GM23248 (cell line): ENCODE measurements around the gene BMAL2. TPM values are rescaled to one million over a fixed set of nuclear protein-coding genes. Genes with fewer than 3 reads are reported as not detected.

Experiments used
- DNase-seq: peaks from one replicate; pipeline ENCODE4 v3.0.0-alpha.2; 2015
- H2AFZ ChIP-seq: fragments of 200-600 bp; sonication (generic); 2 replicates; pipeline ENCODE4 v1.6.1; 2016; ENCODE audit warnings: antibody characterized with exemption
- H3F3A ChIP-seq: fragments of 200-600 bp; sonication (generic); 2 replicates; pipeline ENCODE4 v1.6.1; 2016; ENCODE audit warnings: mild to moderate bottlenecking, antibody characterized with exemption, mixed run types; ENCODE audit not compliant: insufficient read depth
- H3K27ac ChIP-seq: fragments of 200-600 bp; sonication (generic); 2 replicates; pipeline ENCODE4 v1.5.1; 2016; ENCODE audit warnings: mild to moderate bottlenecking
- H3K27me3 ChIP-seq: fragments of 200-600 bp; sonication (generic); replicated peaks from 2 replicates; pipeline ENCODE4 v1.6.1; 2016; ENCODE audit warnings: mild to moderate bottlenecking; ENCODE audit not compliant: insufficient read depth
- H3K36me3 ChIP-seq: fragments of 200-600 bp; sonication (generic); 2 replicates; pipeline ENCODE4 v1.6.1; 2016; ENCODE audit warnings: low read depth, mild to moderate bottlenecking
- H3K4me1 ChIP-seq: fragments of 200-600 bp; sonication (generic); 2 replicates; pipeline ENCODE4 v1.6.1; 2016; ENCODE audit warnings: mild to moderate bottlenecking; ENCODE audit not compliant: insufficient read depth
- H3K4me2 ChIP-seq: fragments of 200-600 bp; sonication (generic); one replicate; pipeline ENCODE4 v1.6.1; 2016; ENCODE audit warnings: mild to moderate bottlenecking; ENCODE audit not compliant: unreplicated experiment
- H3K4me3 ChIP-seq: fragments of 200-600 bp; sonication (generic); 2 replicates; pipeline ENCODE4 v1.5.1; 2016; ENCODE audit warnings: mild to moderate bottlenecking
- H3K79me2 ChIP-seq: fragments of 200-600 bp; sonication (generic); 2 replicates; pipeline ENCODE4 v1.6.1; 2016; ENCODE audit warnings: mild to moderate bottlenecking; ENCODE audit not compliant: insufficient read depth
- H3K9ac ChIP-seq: fragments of 200-600 bp; sonication (generic); 2 replicates; pipeline ENCODE4 v1.6.1; 2016; ENCODE audit warnings: mild to moderate bottlenecking
- H3K9me2 ChIP-seq: fragments of 200-600 bp; sonication (generic); 2 replicates; pipeline ENCODE4 v1.6.1; 2016; ENCODE audit warnings: mixed run types, mild to moderate bottlenecking, moderate library complexity; ENCODE audit not compliant: insufficient read depth
- H3K9me3 ChIP-seq: fragments of 200-600 bp; sonication (generic); one replicate; pipeline ENCODE4 v1.6.1; 2017; ENCODE audit warnings: low read depth
- H4K20me1 ChIP-seq: fragments of 200-600 bp; sonication (generic); 2 replicates; pipeline ENCODE4 v1.6.0; 2016; ENCODE audit not compliant: insufficient read depth
- EZH2 ChIP-seq: fragments of 200-600 bp; sonication (generic); IDR thresholded peaks from 2 replicates; pipeline ENCODE4 v1.6.1; 2018; ENCODE audit warnings: antibody characterized with exemption, mild to moderate bottlenecking; ENCODE audit not compliant: insufficient read depth, poor library complexity, severe bottlenecking
- EZH2phosphoT487 ChIP-seq: fragments of 200-600 bp; sonication (generic); IDR thresholded peaks from 2 replicates; pipeline ENCODE4 v1.6.1; 2018; ENCODE audit warnings: antibody characterized with exemption, moderate library complexity, mild to moderate bottlenecking, low read depth; ENCODE audit not compliant: insufficient read depth
- WGBS, 2 experiments: methylation state at CpG; one replicate each; pipeline ENCODE4 v1.1.6; 2015 to 2017; ENCODE audit warnings: low lambda C conversion rate in 2 of 2, low coverage in 1 of 2; ENCODE audit errors: missing lambda C conversion rate in 2 of 2; 5-methylcytosine and 5-hydroxymethylcytosine counted together
- in situ Hi-C: fragments of 300-500 bp; cut with MboI; formaldehyde crosslinking; loops from 2 replicates; pipeline ENCODE4 v1.15.0; 2020
- polyA plus RNA-seq: library from polyadenylated mRNA; unstranded; fragments of >200 nt; fragmentation: Nextera tagmentation; extraction: Ambion mirVana; gene quantifications from 2 replicates; pipeline ENCODE4 v1.2.1, GENCODE V29; 2016
- total RNA-seq: library from RNA; depleted of rRNA; stranded (reverse); fragments of >200 nt; shearing (Covaris generic); gene quantifications from 2 replicates; pipeline ENCODE4 v1.2.3, GENCODE V29; 2014

BMAL2 gene
- total and polyA plus RNA-seq, 2 experiments from 2014 or later, result 14.9 to 27.3 TPM

DNA sequence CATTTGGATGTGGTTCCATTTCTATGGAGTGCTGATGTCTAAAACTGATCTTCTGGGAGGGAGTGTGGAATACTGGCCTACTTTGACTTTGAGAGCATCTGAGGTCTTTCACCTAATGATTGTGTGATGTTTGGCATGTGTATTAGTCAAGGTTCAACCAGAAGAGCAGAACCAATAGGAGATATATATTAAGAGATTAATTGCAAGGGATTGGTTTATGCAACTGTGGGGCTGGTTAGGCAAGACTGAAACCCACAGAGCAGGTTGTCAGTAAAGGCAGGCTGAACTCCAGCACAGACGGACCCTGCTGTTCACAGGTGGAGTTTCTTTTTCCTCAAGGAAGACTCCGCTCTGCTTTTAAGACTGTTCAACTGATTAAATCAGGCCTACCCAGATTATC, 11.6 kb downstream of the BMAL2 start:
- Histone ChIP-seq H3K27me3 (no peaks in the 10 kb centered on the region), H3K9me3 (no peaks in the 10 kb centered on the region), H3K4me1 (peaks cover 47% of the 10 kb centered on the region), H3F3A (peaks cover 46% of the 10 kb centered on the region), H3K27ac (peak overlapping the region; percentile 95), H2AFZ (no peak overlapping the region), H3K79me2 (peaks cover 82% of the 10 kb centered on the region), H3K36me3 (no peaks in the 10 kb centered on the region), H3K9ac (peak overlapping the region; percentile 67), H3K9me2 (no peaks in the 10 kb centered on the region), H3K4me2 (peak overlapping the region; percentile 71), H4K20me1 (no peaks in the 10 kb centered on the region), H3K4me3 (peak overlapping the region; percentile 35; the same call in 1 of the 2 replicates)
- 90 to 97% methylated on average over 2 of the region's 2 CpGs for WGBS, 2 experiments
- peak; percentile 10 for DNase-seq
- TF ChIP-seq EZH2, result no peak
- no peak for TF ChIP-seq EZH2phosphoT487
- in situ Hi-C loops, result no loop called here

GRCh38 chr12:27344760-27345159, 12.1 kb downstream of the BMAL2 start:
- peak; percentile 15 for DNase-seq
- H3F3A ChIP-seq, result peaks cover 46% of the 10 kb centered on the region
- H4K20me1 ChIP-seq, result no peaks in the 10 kb centered on the region
- H3K9ac ChIP-seq, result no peak overlapping the region
- no peaks in the 10 kb centered on the region for H3K36me3 ChIP-seq
- no peak overlapping the region for H2AFZ ChIP-seq
- TF ChIP-seq EZH2phosphoT487 (no peak), EZH2 (no peak)
- in situ Hi-C loops, result no loop called here
- 82 to 86% methylated on average over 3 of the region's 3 CpGs for WGBS, 2 experiments
- H3K9me3 ChIP-seq, result no peaks in the 10 kb centered on the region
- no peaks in the 10 kb centered on the region for H3K27me3 ChIP-seq
- peaks cover 47% of the 10 kb centered on the region for H3K4me1 ChIP-seq
- H3K79me2 ChIP-seq, result peaks cover 82% of the 10 kb centered on the region
- H3K4me3 ChIP-seq, result no peak overlapping the region
- H3K27ac ChIP-seq, result peak overlapping the region; percentile 95
- H3K9me2 ChIP-seq, result no peaks in the 10 kb centered on the region
- no peak overlapping the region for H3K4me2 ChIP-seq

- Histone ChIP-seq H3K27ac (peak overlapping the region; percentile 95), H3K79me2 (peaks cover 81% of the 10 kb centered on the region)
- in situ Hi-C loops, result no loop called here
Observed at GRCh38 chr12:27345376-27345775, 12.7 kb downstream of the BMAL2 start.

DNA sequence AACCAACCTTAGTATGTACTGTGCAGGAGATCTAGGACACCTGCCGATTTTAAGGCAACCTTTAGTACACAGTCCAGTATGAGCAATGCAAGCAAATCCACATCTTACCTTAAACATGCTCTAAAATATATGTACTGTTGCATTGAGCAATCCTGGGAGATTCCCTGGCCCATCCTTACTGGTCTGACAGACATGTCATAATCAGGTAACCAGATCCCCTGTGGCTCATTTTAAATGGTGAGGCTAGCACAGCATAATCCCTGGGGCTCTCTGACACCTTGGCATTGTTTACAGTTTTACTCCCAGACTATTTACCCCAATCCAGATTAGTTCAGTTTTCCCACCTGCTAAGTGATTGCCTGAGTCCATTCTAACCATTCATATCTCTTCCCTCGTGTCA, 15.1 kb downstream of the BMAL2 start:
- peaks cover 73% of the 10 kb centered on the region for H3K79me2 ChIP-seq
- H3K9me3 ChIP-seq, result no peaks in the 10 kb centered on the region
- no peak overlapping the region for H3K4me3 ChIP-seq
- H3K9ac ChIP-seq, result no peak overlapping the region
- 95 to 97% methylated on average over 2 of the region's 2 CpGs for WGBS, 2 experiments
- DNase-seq, result no peak
- in situ Hi-C loops, result no loop called here
- H3K27me3 ChIP-seq, result no peaks in the 10 kb centered on the region
- no peaks in the 10 kb centered on the region for H3K36me3 ChIP-seq
- H3K4me2 ChIP-seq, result no peak overlapping the region
- H4K20me1 ChIP-seq, result no peaks in the 10 kb centered on the region
- H3F3A ChIP-seq, result peaks cover 24% of the 10 kb centered on the region
- H3K27ac ChIP-seq, result no peak overlapping the region
- no peak overlapping the region for H2AFZ ChIP-seq
- H3K4me1 ChIP-seq, result peaks cover 27% of the 10 kb centered on the region
- H3K9me2 ChIP-seq, result no peaks in the 10 kb centered on the region
- TF ChIP-seq EZH2phosphoT487 (no peak), EZH2 (no peak)

More at GRCh38 chr12:27345376-27345775, 12.7 kb downstream of the BMAL2 start:
- no peak overlapping the region for H3K9ac ChIP-seq
- no peaks in the 10 kb centered on the region for H3K27me3 ChIP-seq
- DNase-seq, result no peak
- H3K4me2 ChIP-seq, result no peak overlapping the region
- no peak overlapping the region for H3K4me3 ChIP-seq
- no peaks in the 10 kb centered on the region for H3K9me2 ChIP-seq
- no peaks in the 10 kb centered on the region for H3K9me3 ChIP-seq
- H2AFZ ChIP-seq, result no peak overlapping the region
- no peaks in the 10 kb centered on the region for H3K36me3 ChIP-seq
- peaks cover 46% of the 10 kb centered on the region for H3F3A ChIP-seq
- H4K20me1 ChIP-seq, result no peaks in the 10 kb centered on the region
- TF ChIP-seq EZH2 (no peak), EZH2phosphoT487 (no peak)
- 84% methylated on average over 4 of the region's 4 CpGs for WGBS, 2 experiments
- H3K4me1 ChIP-seq, result peaks cover 47% of the 10 kb centered on the region

- H2AFZ ChIP-seq, result no peak overlapping the region
- H3K9ac ChIP-seq, result no peak overlapping the region
- H3K79me2 ChIP-seq, result peaks cover 75% of the 10 kb centered on the region
- no peaks in the 10 kb centered on the region for H3K9me3 ChIP-seq
- H3K36me3 ChIP-seq, result no peaks in the 10 kb centered on the region
- no peaks in the 10 kb centered on the region for H3F3A ChIP-seq
- no peak overlapping the region for H3K4me2 ChIP-seq
- TF ChIP-seq EZH2 (no peak), EZH2phosphoT487 (no peak)
- H3K4me1 ChIP-seq, result no peaks in the 10 kb centered on the region; the same call in 1 of the 2 replicates
- 90% methylated on average over 7 of the region's 7 CpGs for WGBS, 2 experiments
- H4K20me1 ChIP-seq, result no peaks in the 10 kb centered on the region
- no peaks in the 10 kb centered on the region for H3K9me2 ChIP-seq
- H3K27me3 ChIP-seq, result no peaks in the 10 kb centered on the region
- H3K27ac ChIP-seq, result no peak overlapping the region
- H3K4me3 ChIP-seq, result no peak overlapping the region
- no peak for DNase-seq
- in situ Hi-C loops, result no loop called here
Observed at GRCh38 chr12:27351476-27351875, 18.8 kb downstream of the BMAL2 start.
